OCI-LY3 (cell line): Measurements from ENCODE around the gene VPS26A.

Source experiments
- H2AFZ ChIP-seq: fragments of 200-600, 300-600 bp; shearing (Covaris generic); 2 replicates; pipeline ENCODE4 v1.6.0; 2014; ENCODE audit warnings: antibody characterized with exemption, low read depth, low read length
- H3K27ac ChIP-seq: fragments of 200-600, 300-600 bp; sonication (generic); 2 replicates; pipeline ENCODE4 v1.5.1; 2014; ENCODE audit warnings: mild to moderate bottlenecking, low read length, moderate library complexity, mixed read lengths
- H3K27me3 ChIP-seq: fragments of 200-600, 300-600 bp; sonication (generic); 2 replicates; pipeline ENCODE4 v1.6.1; 2014; ENCODE audit warnings: low read depth, low read length, mixed read lengths
- H3K36me3 ChIP-seq: fragments of 200-600, 300-600 bp; sonication (generic); replicated peaks from 2 replicates; pipeline ENCODE3; 2014; ENCODE audit warnings: low read depth, low read length, mixed read lengths
- H3K4me1 ChIP-seq: fragments of 300-600, 200-600 bp; sonication (generic); 2 replicates; pipeline ENCODE4 v1.6.1; 2014; ENCODE audit warnings: low read length, mixed read lengths
- H3K4me2 ChIP-seq: fragments of 200-600, 300-600 bp; sonication (generic); 2 replicates; pipeline ENCODE4 v1.6.1; 2014; ENCODE audit warnings: low read length, mixed read lengths
- H3K4me3 ChIP-seq: fragments of 300-600, 200-600 bp; sonication (generic); 2 replicates; pipeline ENCODE4 v1.5.1; 2014; ENCODE audit warnings: antibody characterized with exemption, mild to moderate bottlenecking, low read length, moderate library complexity
- H3K79me2 ChIP-seq: fragments of 300-600, 200-600 bp; shearing (Covaris generic); 2 replicates; pipeline ENCODE4 v1.6.1; 2014; ENCODE audit warnings: mild to moderate bottlenecking, low read length, mixed read lengths
- H3K9ac ChIP-seq: fragments of 300-600, 200-600 bp; shearing (Covaris generic); 2 replicates; pipeline ENCODE4 v1.6.0; 2014; ENCODE audit warnings: mild to moderate bottlenecking, low read length, moderate library complexity
- H3K9me3 ChIP-seq: fragments of 200-600, 300-600 bp; shearing (Covaris generic); 2 replicates; pipeline ENCODE4 v1.6.1; 2014; ENCODE audit warnings: low read length, mixed read lengths; ENCODE audit not compliant: insufficient read depth
- H4K20me1 ChIP-seq: fragments of 200-600, 300-600 bp; sonication (generic); 2 replicates; pipeline ENCODE4 v1.6.1; 2016; ENCODE audit warnings: low read length, mixed read lengths; ENCODE audit not compliant: insufficient read depth
- EZH2phosphoT487 ChIP-seq: fragments of 200-600 bp; shearing (Covaris generic); IDR thresholded peaks from 2 replicates; pipeline ENCODE4 v1.6.1; 2018; ENCODE audit warnings: antibody characterized with exemption, mixed run types, low read depth
- TF ChIP-seq, protein P1 (sequence below): fragments of 200-600, 300-600 bp; sonication (generic); IDR thresholded peaks from 2 replicates; pipeline ENCODE4 v1.5.1; 2014; ENCODE audit warnings: antibody characterized with exemption, low read length, low read depth

Gene VPS26A

GRCh38 chr10:69103784-69104183, 20.2 kb upstream of the VPS26A start:
- Histone ChIP-seq H3K9me3 (no peaks in the 10 kb centered on the region), H2AFZ (no peak overlapping the region), H3K79me2 (no peaks in the 10 kb centered on the region), H3K36me3 (peaks cover 10% of the 10 kb centered on the region), H3K4me3 (no peak overlapping the region), H3K9ac (no peak overlapping the region), H3K4me2 (no peak overlapping the region), H3K27ac (no peak overlapping the region), H4K20me1 (peaks cover 16% of the 10 kb centered on the region), H3K4me1 (no peaks in the 10 kb centered on the region), H3K27me3 (no peaks in the 10 kb centered on the region)
- TF ChIP-seq, protein P1, sequence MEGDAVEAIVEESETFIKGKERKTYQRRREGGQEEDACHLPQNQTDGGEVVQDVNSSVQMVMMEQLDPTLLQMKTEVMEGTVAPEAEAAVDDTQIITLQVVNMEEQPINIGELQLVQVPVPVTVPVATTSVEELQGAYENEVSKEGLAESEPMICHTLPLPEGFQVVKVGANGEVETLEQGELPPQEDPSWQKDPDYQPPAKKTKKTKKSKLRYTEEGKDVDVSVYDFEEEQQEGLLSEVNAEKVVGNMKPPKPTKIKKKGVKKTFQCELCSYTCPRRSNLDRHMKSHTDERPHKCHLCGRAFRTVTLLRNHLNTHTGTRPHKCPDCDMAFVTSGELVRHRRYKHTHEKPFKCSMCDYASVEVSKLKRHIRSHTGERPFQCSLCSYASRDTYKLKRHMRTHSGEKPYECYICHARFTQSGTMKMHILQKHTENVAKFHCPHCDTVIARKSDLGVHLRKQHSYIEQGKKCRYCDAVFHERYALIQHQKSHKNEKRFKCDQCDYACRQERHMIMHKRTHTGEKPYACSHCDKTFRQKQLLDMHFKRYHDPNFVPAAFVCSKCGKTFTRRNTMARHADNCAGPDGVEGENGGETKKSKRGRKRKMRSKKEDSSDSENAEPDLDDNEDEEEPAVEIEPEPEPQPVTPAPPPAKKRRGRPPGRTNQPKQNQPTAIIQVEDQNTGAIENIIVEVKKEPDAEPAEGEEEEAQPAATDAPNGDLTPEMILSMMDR, result no peak
- no peak for TF ChIP-seq EZH2phosphoT487

DNA sequence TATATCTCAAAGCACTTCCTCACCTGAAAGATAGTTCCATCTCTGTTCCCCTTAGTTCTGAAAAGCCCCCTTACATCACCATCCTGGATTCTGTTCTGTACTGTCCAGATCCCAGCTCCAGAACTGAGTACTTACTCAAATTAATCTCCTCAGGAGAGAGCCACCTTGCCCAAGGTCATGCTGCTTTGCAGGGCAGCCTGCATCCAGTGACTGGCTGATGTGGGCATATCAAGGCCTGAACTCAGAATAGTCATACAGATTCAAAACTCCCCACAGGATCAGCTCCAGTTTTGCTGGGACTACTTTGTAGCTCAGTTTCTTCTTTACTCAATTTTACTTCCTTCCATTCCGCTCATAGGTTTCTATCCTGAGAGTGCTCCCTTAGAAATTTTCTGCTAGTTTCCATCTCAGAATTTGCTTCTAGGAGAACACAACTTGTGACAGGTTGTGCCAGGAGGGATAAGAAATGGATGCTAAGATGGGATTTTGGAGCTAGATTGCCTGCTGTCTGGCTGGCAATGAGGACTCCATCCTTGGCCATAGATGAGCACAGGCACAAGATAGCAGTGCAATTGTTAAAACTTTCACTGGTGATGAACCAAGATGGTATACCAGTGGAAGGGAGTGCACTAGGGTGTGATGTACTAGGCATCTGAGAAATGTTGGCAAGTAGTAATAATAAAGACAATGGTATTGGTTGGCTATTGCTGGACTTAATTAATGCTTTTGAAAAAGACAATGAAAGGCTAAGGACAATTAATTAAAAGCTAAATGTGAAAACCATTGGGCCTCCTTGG, 18.8 kb upstream of the VPS26A start:
- H4K20me1 ChIP-seq, result peaks cover 16% of the 10 kb centered on the region
- H3K4me1 ChIP-seq, result no peaks in the 10 kb centered on the region
- H3K9ac ChIP-seq, result no peak overlapping the region
- TF ChIP-seq, protein P1, result no peak
- no peak for TF ChIP-seq EZH2phosphoT487
- H3K36me3 ChIP-seq, result peaks cover 10% of the 10 kb centered on the region
- H3K4me3 ChIP-seq, result no peak overlapping the region
- H3K27ac ChIP-seq, result no peak overlapping the region
- no peak overlapping the region for H3K4me2 ChIP-seq
- no peaks in the 10 kb centered on the region for H3K27me3 ChIP-seq
- no peak overlapping the region for H2AFZ ChIP-seq
- H3K79me2 ChIP-seq, result no peaks in the 10 kb centered on the region
- no peaks in the 10 kb centered on the region for H3K9me3 ChIP-seq

DNA sequence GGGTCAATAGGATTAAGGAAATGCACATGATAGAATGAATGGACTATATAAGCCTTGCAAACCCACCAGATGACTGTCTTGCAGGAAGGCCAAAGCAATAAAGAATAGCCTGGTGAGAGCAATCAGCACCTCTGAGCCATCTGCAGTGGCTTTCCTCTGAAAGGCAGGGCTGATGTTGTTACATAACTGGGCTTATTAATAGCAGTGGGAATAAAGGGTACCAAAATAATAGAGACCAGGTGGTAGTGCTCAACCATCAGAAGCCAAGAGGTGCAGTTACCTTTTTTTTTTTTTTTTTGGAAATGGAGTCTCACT, 16.8 kb upstream of the VPS26A start:
- Histone ChIP-seq H3K27ac (no peak overlapping the region), H2AFZ (no peak overlapping the region), H3K36me3 (peaks cover 10% of the 10 kb centered on the region), H3K4me3 (no peak overlapping the region), H3K4me1 (no peaks in the 10 kb centered on the region), H3K79me2 (no peaks in the 10 kb centered on the region), H3K27me3 (no peaks in the 10 kb centered on the region), H4K20me1 (peaks cover 5% of the 10 kb centered on the region), H3K9me3 (no peaks in the 10 kb centered on the region), H3K4me2 (no peak overlapping the region), H3K9ac (no peak overlapping the region)
- TF ChIP-seq, protein P1, result no peak

GRCh38 chr10:69107699-69108098, 16.3 kb upstream of the VPS26A start:
- Histone ChIP-seq H3K79me2 (no peaks in the 10 kb centered on the region), H4K20me1 (no peaks in the 10 kb centered on the region), H3K4me2 (no peak overlapping the region)

More at GRCh38 chr10:69107699-69108098, 16.3 kb upstream of the VPS26A start:
- TF ChIP-seq, protein P1, result no peak
- no peak for TF ChIP-seq EZH2phosphoT487
- no peaks in the 10 kb centered on the region for H3K4me1 ChIP-seq
- no peak overlapping the region for H3K4me3 ChIP-seq
- H3K27ac ChIP-seq, result no peak overlapping the region
- H3K27me3 ChIP-seq, result no peaks in the 10 kb centered on the region
- H2AFZ ChIP-seq, result no peak overlapping the region
- no peak overlapping the region for H3K9ac ChIP-seq
- no peaks in the 10 kb centered on the region for H3K9me3 ChIP-seq
- H3K36me3 ChIP-seq, result peaks cover 10% of the 10 kb centered on the region
